KMS-11 (cell line): ENCODE measurements around the gene RCAN1.
"Not testable (repeated sequence)": the region's sequence is repeated elsewhere in the genome, so short reads cannot be mapped to it uniquely, and the experiment has no call there.

Source experiments
- H2AFZ ChIP-seq: fragments of 200-600 bp; sonication (generic); 2 replicates; pipeline ENCODE4 v1.6.1; 2016; ENCODE audit warnings: antibody characterized with exemption, mixed run types, low read depth
- H3K27ac ChIP-seq: fragments of 200-600 bp; sonication (generic); 2 replicates; pipeline ENCODE4 v1.6.1; 2016; ENCODE audit warnings: mild to moderate bottlenecking, mixed run types
- H3K27me3 ChIP-seq: fragments of 200-600 bp; sonication (generic); 2 replicates; pipeline ENCODE4 v1.6.1; 2017; ENCODE audit warnings: mild to moderate bottlenecking, low read depth, mixed run types, moderate library complexity; ENCODE audit not compliant: insufficient read depth
- H3K36me3 ChIP-seq: fragments of 200-600 bp; sonication (generic); 2 replicates; pipeline ENCODE4 v1.6.1; 2017; ENCODE audit warnings: mild to moderate bottlenecking, mixed run types; ENCODE audit not compliant: insufficient read depth
- H3K4me1 ChIP-seq: fragments of 200-600 bp; sonication (generic); 2 replicates; pipeline ENCODE4 v1.6.1; 2016; ENCODE audit warnings: mild to moderate bottlenecking, low read depth, mixed run types; ENCODE audit not compliant: poor library complexity, severe bottlenecking
- H3K4me2 ChIP-seq: fragments of 200-600 bp; sonication (generic); 2 replicates; pipeline ENCODE4 v1.7.0; 2016; ENCODE audit warnings: mild to moderate bottlenecking, mixed run types
- H3K4me3 ChIP-seq: fragments of 200-600 bp; sonication (generic); IDR thresholded peaks from 2 replicates; pipeline ENCODE4 v1.6.1; 2017; ENCODE audit warnings: low read depth, low read length, mixed read lengths; ENCODE audit not compliant: insufficient read depth
- H3K79me2 ChIP-seq: fragments of 200-600 bp; sonication (generic); 2 replicates; pipeline ENCODE4 v1.6.1; 2016; ENCODE audit warnings: low read depth, mixed run types; ENCODE audit not compliant: insufficient read depth
- H3K9ac ChIP-seq: fragments of 200-600 bp; sonication (generic); 2 replicates; pipeline ENCODE4 v1.6.1; 2016; ENCODE audit warnings: mild to moderate bottlenecking, mixed run types
- H4K20me1 ChIP-seq: fragments of 200-600 bp; sonication (generic); 2 replicates; pipeline ENCODE4 v1.6.1; 2016; ENCODE audit warnings: mild to moderate bottlenecking, mixed run types; ENCODE audit not compliant: insufficient read depth
- CTCF ChIP-seq: fragments of 200-600 bp; sonication (generic); conservative IDR thresholded peaks from 2 replicates; pipeline ENCODE4 v1.6.1; 2017; ENCODE audit warnings: low read depth, mild to moderate bottlenecking, antibody characterized with exemption, low read length, moderate library complexity, mixed read lengths

Gene RCAN1

DNA sequence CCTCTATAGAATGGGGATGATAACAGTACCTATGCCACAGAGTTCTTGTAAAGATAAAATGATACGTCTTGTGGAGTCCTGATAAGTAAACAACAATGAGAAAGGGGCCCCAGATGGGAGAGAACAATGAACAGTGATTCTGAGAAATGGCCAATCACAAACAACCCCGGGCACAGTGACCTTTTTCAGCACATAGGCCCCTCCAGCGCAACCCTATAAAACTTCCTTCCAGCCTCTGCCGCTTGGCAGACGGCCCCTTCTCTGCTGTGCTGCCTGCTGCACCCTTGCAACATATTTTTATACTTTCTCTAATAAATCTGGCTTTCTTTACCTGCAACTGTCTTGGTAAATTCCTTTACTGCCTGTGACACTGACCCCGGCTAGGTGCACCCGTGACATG lies 8.9 kb downstream of the RCAN1 start:
- no peaks in the 10 kb centered on the region; the same call in 1 of the 2 replicates for H3K79me2 ChIP-seq
- no peak overlapping the region for H3K27ac ChIP-seq
- no peak overlapping the region for H3K9ac ChIP-seq
- H3K4me3 ChIP-seq: no peak overlapping the region
- H3K27me3 ChIP-seq: no peaks in the 10 kb centered on the region
- no peaks in the 10 kb centered on the region for H4K20me1 ChIP-seq
- no peak for TF ChIP-seq CTCF
- H3K4me2 ChIP-seq: no peak overlapping the region
- H3K4me1 ChIP-seq: no peaks in the 10 kb centered on the region
- no peak overlapping the region for H2AFZ ChIP-seq
- no peaks in the 10 kb centered on the region for H3K36me3 ChIP-seq

GRCh38 chr21:34604956-34605355 lies 10.0 kb downstream of the RCAN1 start:
- not testable (repeated sequence) for H3K4me3 ChIP-seq, H3K4me1 ChIP-seq, H3K27me3 ChIP-seq, H3K79me2 ChIP-seq, H2AFZ ChIP-seq, H3K36me3 ChIP-seq, H3K4me2 ChIP-seq, H3K9ac ChIP-seq, H4K20me1 ChIP-seq, H3K27ac ChIP-seq

GRCh38 chr21:34604556-34604955 lies 10.4 kb downstream of the RCAN1 start:
- H3K4me2 ChIP-seq: no peak overlapping the region
- no peaks in the 10 kb centered on the region for H4K20me1 ChIP-seq
- H3K9ac ChIP-seq: no peak overlapping the region
- H3K27ac ChIP-seq: no peak overlapping the region
- no peaks in the 10 kb centered on the region for H3K27me3 ChIP-seq
- no peak overlapping the region for H3K4me3 ChIP-seq
- no peak for TF ChIP-seq CTCF
- H2AFZ ChIP-seq: no peak overlapping the region
- no peaks in the 10 kb centered on the region for H3K4me1 ChIP-seq
- no peaks in the 10 kb centered on the region for H3K36me3 ChIP-seq
- H3K79me2 ChIP-seq: no peaks in the 10 kb centered on the region; the same call in 1 of the 2 replicates

DNA sequence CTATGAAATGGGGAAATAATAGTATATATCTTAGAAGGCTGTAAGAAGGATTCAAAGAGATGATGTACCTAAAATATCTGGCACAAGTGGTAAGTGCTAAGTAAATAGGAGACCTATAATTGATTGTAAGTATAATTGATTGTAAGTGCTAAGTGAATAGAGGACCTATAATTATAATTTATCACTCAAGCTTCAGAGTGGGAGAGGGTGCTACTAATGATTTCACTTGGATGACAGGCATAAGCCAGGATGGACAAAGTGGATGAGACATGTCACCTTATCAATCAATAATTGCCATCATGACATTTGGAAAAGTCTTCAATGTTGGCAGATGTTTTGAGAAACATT lies 11.2 kb downstream of the RCAN1 start:
- H3K36me3 ChIP-seq: no peaks in the 10 kb centered on the region
- H3K27ac ChIP-seq: no peak overlapping the region
- no peak for TF ChIP-seq CTCF
- H3K4me2 ChIP-seq: no peak overlapping the region
- H2AFZ ChIP-seq: no peak overlapping the region
- no peak overlapping the region for H3K9ac ChIP-seq
- H3K79me2 ChIP-seq: no peaks in the 10 kb centered on the region; the same call in 1 of the 2 replicates
- H3K27me3 ChIP-seq: no peaks in the 10 kb centered on the region
- H3K4me3 ChIP-seq: no peak overlapping the region
- no peaks in the 10 kb centered on the region for H4K20me1 ChIP-seq
- no peaks in the 10 kb centered on the region for H3K4me1 ChIP-seq

- Histone ChIP-seq H2AFZ (no peak overlapping the region), H3K9ac (no peak overlapping the region), H3K4me2 (no peak overlapping the region), H3K4me1 (no peaks in the 10 kb centered on the region), H3K27me3 (no peaks in the 10 kb centered on the region), H3K4me3 (no peak overlapping the region), H3K27ac (no peak overlapping the region), H4K20me1 (no peaks in the 10 kb centered on the region), H3K36me3 (no peaks in the 10 kb centered on the region), H3K79me2 (no peaks in the 10 kb centered on the region; the same call in 1 of the 2 replicates)
- peak; percentile 72 for TF ChIP-seq CTCF
Observed at GRCh38 chr21:34603002-34603709, 11.8 kb downstream of the RCAN1 start.
